Iris pigment epithelial cell (primary cell): ENCODE measurements around the gene TEAD2.
"Not testable (repeated sequence)": the region's sequence is repeated elsewhere in the genome, so short reads cannot be mapped to it uniquely, and the experiment has no call there.

Experiments
- DNase-seq: peaks from one replicate; pipeline ENCODE4 v3.0.0-alpha.2; 2011; ENCODE audit warnings: low read depth

TEAD2 gene

GRCh38 chr19:49347191-49347590 is 15.0 kb downstream of the TEAD2 start:
- DNase-seq, result no peak

DNA sequence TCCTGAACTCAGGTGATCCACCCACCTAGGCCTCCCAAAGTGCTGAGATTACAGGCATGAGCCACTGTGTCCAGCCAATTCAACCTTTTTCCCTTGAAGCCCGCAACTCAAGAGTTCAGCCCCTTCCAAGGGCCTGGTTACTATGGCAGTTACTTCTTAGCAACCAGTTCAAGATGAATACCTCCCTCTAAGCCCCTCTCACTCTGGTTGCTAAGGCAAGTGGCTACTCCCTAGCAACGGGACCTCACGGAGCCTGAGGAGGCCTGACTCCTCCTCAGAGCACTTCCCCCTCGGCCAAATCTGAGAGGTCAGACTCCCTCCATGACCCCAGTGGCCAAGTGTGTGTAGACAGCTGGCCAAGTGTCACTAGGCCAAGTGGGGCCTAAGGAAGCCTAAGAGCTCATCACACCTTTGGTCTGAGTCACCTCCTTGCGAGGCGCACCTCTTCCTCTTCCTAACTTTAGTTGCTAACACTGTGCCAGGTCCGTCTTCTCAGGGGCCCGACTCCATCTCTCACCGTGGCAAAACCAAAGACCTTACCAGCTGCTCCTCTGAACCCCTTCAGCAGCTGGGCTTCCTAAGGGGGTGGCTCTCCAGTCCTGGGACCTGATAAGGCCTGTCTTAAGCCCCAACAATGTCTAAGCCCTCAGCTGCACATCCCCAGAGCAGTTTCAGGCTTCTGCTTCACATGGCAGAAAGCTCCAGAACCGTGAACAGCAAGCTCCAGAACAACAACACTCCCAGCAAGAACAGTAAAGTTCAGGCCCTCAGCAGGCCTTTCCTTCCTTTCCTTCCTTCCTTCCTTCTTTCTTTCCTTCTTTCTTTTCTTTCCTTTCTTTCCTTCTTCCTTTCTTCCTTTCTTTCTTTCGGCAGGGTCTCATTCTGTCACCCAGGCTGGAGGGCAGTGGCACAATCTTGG is 17.5 kb downstream of the TEAD2 start:
- DNase-seq, result no peak

- no peak for DNase-seq
These were observed 19.1 kb downstream of the TEAD2 start for GRCh38 chr19:49343123-49343522.

DNA sequence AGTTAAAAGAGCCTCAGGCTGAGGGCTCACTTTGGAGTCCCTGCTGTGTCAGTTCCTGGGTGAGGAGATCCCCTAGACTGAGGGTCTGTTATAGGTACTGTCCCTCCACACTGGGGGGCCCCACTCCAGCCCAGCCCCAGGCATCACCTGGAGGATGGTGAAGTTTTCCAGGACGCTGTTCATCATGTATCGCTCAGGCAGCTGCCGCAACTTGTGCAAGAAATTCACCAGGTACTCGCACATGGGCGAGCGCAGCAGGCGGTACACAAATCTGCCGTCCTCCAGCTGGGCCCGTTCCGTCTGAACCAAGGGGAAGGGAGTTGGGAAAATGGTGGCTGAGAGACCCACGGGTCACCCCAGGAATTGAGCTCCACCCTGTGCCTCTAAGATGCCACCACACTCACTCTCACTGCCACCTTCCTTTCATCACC is 19.9 kb downstream of the TEAD2 start:
- DNase-seq, result no peak

GRCh38 chr19:49340865-49341718 is 21.1 kb downstream of the TEAD2 start:
- no peak for DNase-seq

DNA sequence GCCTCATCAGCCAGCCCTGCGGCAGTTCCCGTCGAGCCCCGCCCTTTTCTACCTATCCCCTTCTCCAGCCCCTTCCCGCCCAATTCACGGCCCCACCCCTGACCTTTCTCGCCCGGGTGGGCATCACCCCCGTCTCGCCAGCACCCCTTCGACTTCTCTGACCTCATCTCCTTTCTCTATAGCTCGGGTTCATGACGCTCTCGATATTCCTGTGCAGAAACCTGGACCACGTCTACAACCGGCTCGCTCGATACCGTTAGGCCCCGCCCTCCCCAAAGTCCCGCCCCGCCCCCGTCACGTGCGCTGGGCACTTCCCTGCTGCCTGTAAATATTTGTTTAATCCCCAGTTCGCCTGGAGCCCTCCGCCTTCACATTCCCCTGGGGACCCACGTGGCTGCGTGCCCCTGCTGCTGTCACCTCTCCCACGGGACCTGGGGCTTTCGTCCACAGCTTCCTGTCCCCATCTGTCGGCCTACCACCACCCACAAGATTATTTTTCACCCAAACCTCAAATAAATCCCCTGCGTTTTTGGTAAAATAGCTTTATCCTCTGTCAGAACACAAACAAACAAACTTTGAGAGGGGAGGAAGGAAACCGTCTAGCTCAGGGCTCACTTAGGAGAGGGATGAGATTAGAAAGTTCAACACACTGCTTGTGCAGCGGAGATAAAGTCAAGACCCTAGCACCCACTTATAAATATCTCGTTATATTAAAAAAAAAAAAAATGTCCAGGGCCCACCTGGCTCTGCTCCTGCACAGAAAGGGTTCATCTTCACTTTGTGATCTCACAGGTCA is 21.9 kb downstream of the TEAD2 start:
- DNase-seq, result peak; percentile 36

DNA sequence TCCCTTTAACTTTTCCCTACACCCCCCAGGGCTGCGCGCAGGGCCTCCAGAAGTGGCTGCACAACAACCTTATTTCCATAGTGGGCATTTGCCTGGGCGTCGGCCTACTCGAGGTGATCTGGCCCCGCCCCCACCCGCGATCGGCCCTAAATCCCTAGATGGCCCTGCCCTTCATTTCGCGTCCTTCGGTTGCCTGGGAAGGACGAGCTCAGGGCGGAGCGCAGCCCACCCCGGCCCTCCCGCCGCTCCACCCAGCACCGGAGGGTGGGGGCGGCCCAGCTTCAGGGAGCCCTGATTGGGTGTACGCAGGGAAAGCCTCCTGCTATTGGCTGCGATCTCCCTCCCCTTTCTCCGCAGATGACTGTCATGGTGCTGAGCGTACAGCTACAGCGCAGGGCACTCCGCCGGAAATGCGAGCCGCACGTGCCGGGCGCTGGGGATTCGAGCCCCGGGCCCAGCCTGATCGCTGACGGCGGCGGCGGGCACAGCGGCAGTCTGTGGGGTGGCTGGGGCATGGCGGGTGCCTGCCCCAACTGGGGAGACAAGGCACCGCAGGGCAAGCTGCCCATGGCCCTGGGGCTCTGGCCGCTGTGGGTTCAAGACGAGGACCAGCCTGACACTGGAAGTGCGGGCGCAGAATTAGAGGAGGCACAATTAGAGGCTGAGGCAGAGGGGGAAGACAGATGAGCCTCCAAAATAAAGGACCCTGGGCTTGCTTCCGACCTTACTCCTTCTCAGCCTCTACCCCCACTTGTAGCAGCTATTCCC is 22.7 kb downstream of the TEAD2 start:
- DNase-seq, result peak; percentile 95

- DNase-seq, result peak; percentile 55
These were observed 23.4 kb downstream of the TEAD2 start for GRCh38 chr19:49338691-49339300.

DNA sequence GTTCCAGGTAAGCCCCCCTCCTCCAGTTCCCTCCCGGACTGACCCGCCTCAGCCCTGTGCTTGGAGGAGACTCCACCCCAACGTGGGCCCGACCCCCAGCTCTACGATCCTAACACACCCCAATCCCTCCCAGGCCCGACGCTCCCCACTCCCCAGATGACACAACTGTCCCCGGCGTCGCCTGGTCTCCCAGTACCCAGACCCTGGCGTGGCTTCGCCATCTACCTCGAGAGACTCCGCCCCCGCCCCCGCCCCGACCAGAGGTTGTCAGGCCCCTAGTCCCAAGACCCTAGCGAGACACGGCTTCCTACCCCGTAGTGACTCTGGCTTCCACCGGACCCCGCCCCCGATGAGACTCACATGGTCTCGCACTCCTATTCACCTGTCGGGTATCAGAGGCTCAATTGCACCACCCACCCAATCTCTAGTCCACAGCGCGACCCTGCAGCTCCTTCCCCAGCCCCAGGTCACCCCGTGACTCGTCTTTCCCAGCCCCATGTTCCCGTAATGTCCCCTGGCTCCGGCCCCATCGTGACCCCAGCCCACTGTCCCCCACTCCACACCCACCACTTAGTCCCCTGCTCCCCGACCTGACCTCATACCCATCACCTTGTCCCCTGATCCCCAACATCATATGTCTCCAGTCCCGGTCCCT is 24.1 kb downstream of the TEAD2 start:
- DNase-seq, result no peak

GRCh38 chr19:49337267-49338022 is 24.8 kb downstream of the TEAD2 start:
- no peak for DNase-seq

- no peak for DNase-seq
These were observed 25.5 kb downstream of the TEAD2 start for GRCh38 chr19:49336482-49337266.

- DNase-seq, result no peak
These were observed 26.3 kb downstream of the TEAD2 start for GRCh38 chr19:49335784-49336481.

GRCh38 chr19:49335071-49335783 is 27.0 kb downstream of the TEAD2 start, which contains the start of gene CD37:
Gene CD37, plus strand, starts transcription at chr19:49335406. Its CDS starts 135 bp downstream, at chr19:49335541.
- no peak for DNase-seq

DNA sequence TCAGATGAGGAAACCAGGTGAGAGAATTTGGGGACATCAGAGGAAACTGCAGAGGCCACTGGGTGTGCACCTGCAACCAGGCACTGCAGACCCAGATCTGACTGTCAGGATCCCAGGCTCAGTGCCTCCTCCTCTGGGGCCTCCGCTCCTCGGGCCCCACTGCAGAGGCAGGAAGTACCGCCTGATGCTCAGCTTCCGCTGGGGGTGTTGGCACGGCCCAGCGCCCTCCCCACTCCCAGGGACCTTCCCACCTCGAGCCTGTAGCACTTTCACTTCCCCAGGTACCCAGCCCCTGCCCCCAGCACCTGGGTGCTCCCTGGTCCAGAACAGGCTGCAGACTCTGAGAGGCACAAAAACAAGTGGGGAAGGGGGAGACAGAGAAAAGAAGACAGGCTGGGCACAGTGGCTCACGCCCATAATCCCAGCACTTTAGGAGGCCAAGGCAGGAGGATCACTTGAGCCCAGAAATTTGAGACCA is 28.4 kb downstream of the TEAD2 start:
- DNase-seq, result no peak

DNA sequence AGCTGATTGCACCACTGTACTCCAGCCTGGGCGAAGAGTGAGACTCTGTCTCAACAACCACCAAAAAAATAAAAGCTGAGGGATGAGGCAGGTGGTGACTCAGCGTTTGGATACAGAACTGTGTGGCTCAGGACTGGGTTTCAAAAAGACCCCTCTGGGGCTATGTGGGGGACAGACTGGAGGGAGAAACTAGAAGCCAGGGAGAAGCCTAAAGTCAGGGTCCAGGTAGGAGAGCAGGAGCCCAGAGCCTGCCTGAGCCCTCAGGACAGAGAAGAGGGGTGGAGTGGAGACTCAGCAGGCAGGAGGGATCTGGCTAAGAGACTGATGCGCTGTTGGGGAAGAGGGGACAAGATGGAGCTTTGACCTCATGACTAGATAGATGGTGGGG is 28.8 kb downstream of the TEAD2 start:
- peak; percentile 39 for DNase-seq

DNA sequence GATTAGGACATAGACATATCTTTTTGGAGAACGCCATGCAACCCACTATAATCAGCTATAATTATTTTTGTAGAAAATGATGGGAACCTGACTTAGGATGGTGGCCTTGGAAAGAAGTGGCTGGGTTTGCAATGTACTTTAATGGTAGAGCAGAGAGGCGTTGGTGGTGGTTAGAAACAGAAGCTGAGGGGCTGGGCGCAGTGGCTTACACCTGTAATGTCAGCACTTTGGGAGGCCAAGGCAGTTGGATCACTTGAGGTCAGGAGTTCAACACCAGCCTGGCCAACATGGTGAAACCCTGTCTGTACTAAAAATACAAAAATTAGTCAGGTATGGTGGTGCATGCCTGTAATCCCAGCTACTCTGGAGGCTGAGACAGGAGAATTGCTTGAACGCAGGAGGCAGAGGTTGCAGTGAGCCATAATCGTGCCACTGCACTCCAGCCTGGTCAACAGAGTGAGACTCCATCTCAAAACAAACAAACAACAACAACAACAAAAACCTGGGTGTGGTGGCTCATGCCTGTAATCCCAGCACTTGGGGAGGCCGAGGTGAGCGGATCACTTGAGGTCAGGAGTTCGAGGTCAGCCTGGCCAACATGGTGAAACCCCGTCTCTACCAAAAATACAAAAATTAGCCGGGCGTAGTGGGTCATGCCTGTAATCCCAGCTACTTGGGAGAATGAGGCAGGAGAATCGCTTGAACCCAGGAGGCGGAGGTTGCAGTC is 29.4 kb downstream of the TEAD2 start:
- not testable (repeated sequence) for DNase-seq
